AG10803 (cell line): ENCODE measurements around the gene NEK1.
"Not testable (repeated sequence)": the region's sequence is repeated elsewhere in the genome, so short reads cannot be mapped to it uniquely, and the experiment has no call there.

Source experiments
- DNase-seq: peaks from one replicate; pipeline ENCODE4 v3.0.0; 2010; ENCODE audit warnings: low read depth
- H3K4me3 ChIP-seq: 2 replicates; pipeline ENCODE4 v1.5.1; 2011; ENCODE audit warnings: mild to moderate bottlenecking, low read length, control low read depth
- CTCF ChIP-seq: conservative IDR thresholded peaks from 2 replicates; pipeline ENCODE4 v1.5.1; 2011; ENCODE audit warnings: mild to moderate bottlenecking, low read length, control low read depth, inconsistent platforms

Gene NEK1

DNA sequence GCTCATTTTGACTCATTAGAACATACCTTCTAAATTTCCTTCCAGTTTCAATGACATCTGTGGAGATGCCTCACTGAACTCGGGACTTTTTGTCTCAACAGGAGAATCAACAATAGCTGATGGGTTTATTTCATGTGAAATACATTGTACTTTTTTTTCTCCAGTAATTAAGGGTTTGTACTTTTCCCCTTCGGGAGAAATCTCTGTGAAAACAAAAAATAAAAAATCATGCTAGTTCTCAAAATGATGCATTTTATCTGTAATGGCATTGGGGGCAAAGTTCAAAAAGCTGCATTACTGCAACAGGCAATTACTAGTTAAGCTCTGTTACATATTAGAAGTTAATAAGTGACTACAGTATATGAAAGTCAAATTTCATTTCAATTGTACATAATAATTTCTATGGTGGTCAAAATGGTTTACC is 174.3 kb downstream of the NEK1 start:
- no peak for TF ChIP-seq CTCF
- DNase-seq: no peak
- H3K4me3 ChIP-seq: no peak overlapping the region

- DNase-seq: no peak
- TF ChIP-seq CTCF: no peak
- no peak overlapping the region for H3K4me3 ChIP-seq
Observed at GRCh38 chr4:169437299-169438047, 174.9 kb downstream of the NEK1 start.

- TF ChIP-seq CTCF: no peak
- no peak overlapping the region for H3K4me3 ChIP-seq
- no peak for DNase-seq
Observed at GRCh38 chr4:169436734-169437133, 175.6 kb downstream of the NEK1 start.

DNA sequence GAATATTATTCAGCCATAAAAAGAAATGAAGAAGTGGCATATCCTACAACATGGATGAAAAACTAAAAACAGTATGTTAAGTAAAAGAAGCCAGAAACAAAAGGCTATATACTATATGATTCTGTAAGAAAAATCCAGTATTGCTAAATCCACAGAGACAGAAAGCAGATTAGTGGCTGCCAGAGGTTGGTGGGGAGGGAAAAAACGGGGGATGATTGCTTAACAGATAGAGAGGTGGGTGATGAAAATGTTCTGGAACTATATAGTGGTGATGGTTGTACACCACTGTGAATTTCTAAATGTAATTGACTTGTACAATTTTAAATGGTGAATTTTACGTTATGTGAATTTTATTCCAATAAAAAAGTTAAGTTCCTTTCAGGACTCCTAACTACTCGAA is 184.0 kb downstream of the NEK1 start:
- no peak for TF ChIP-seq CTCF
- no peak overlapping the region for H3K4me3 ChIP-seq
- no peak for DNase-seq

DNA sequence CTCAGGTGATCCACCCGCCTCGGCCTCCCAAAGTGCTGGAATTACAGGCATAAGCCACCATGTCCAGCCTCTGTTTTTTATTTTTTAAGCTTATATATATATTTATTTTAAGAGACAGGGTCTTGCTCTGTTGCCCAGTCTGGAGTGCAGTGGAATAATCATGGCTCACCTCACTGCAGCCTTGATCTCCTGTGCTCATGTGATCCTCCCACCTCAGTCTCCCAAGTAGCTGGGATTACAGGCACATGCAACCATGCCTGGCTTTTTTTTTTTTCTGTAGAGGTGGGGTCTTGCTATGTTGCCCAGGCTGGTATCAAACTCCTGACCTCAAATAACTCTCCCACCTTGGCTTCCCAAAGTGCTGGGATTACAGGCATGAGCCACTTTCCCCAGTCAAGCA is 184.7 kb downstream of the NEK1 start:
- not testable (repeated sequence) for DNase-seq, H3K4me3 ChIP-seq

DNA sequence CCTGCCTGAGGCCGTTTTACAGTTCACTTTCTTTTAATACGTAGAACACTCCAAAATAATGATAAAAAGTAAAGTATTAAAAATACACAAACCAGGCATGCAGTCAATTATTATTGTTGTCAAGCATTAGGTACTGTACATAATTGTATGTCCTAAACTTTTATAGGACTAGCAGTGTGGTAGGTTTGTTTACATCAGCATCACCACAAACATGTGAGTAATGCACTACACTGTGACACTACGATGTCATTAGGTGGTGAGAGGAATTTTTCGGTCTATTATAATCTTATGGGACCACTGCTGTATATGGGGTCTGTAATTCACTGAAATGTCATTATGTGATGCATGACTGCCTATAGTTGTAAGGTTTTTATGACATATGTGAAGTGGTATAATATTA is 192.1 kb downstream of the NEK1 start:
- DNase-seq: no peak
- H3K4me3 ChIP-seq: no peak overlapping the region
- TF ChIP-seq CTCF: no peak

DNA sequence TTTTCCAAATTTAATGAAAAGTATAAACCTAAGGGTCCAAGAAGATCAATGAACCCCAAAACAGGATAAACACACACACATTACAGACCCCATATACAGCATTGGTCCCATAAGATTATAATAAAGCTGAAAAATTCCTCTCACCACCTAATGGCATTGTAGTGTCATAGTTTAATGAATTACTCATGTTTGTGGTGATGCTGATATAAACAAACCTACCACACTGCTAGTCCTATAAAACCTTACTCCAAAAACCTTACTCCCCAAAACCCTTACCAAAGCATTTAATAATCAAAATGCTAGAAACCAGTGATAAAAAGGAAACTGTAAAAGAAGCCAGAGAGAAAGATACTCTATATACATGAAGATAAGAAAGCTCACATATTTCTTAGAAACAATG is 193.5 kb downstream of the NEK1 start:
- no peak for DNase-seq
- TF ChIP-seq CTCF: no peak
- no peak overlapping the region for H3K4me3 ChIP-seq
